IMR-90 (cell line): ENCODE results near the gene CD36. TPM values are rescaled to one million over a fixed set of nuclear protein-coding genes. Genes with fewer than 3 reads are reported as not detected.

Experiments
- ATAC-seq: fragments of 200-7000 bp; cut with Tn5 transposase; 2 replicates; pipeline ENCODE4 v1.9.1; 2020; ENCODE audit warnings: low read depth, mild to moderate bottlenecking, moderate library complexity
- BruUV-seq: library from RNA; stranded (reverse); fragments of 400-500 nt; replicated peaks from 2 replicates; lab custom pipeline; 2021; lab: Mats Ljungman, UMichigan
- CTCF ChIA-PET: fragments of 300-600 bp; formaldehyde crosslinking; extraction: SDS; loops from one replicate; lab custom pipeline; 2021; ENCODE audit warnings: antibody characterized with exemption; lab: Yijun Ruan, JAX
- POLR2A ChIA-PET: fragments of 300-600 bp; sonication (Branson Sonifier 250); formaldehyde crosslinking; loops from one replicate; lab custom pipeline; 2022; ENCODE audit warnings: antibody characterized with exemption; ENCODE audit not compliant: unreplicated experiment; lab: Charles Lee
- DNase-seq: peaks from one replicate; pipeline ENCODE4 v3.0.0; 2013
- H2AFZ ChIP-seq: replicated peaks from 2 replicates; pipeline ENCODE3; 2013; ENCODE audit warnings: low read length, mild to moderate bottlenecking; ENCODE audit not compliant: poor library complexity
- H2AK5ac ChIP-seq: 2 replicates; pipeline ENCODE4 v1.6.1; 2013; ENCODE audit warnings: low read depth, low read length, inconsistent platforms
- H2AK9ac ChIP-seq: replicated peaks from 2 replicates; pipeline ENCODE3; 2013; ENCODE audit warnings: mild to moderate bottlenecking, low read depth, low read length, moderate library complexity; ENCODE audit not compliant: poor library complexity
- H2BK120ac ChIP-seq: 2 replicates; pipeline ENCODE4 v1.6.1; 2013; ENCODE audit warnings: low read depth, low read length, inconsistent platforms
- H2BK15ac ChIP-seq: 3 replicates; pipeline ENCODE4 v1.6.1; 2013; ENCODE audit warnings: low read depth, low read length, inconsistent platforms
- H2BK20ac ChIP-seq: 2 replicates; pipeline ENCODE4 v1.6.1; 2013; ENCODE audit warnings: low read depth, mild to moderate bottlenecking, inconsistent platforms, low read length, moderate library complexity
- H2BK5ac ChIP-seq: 2 replicates; pipeline ENCODE4 v1.6.1; 2013; ENCODE audit warnings: mild to moderate bottlenecking, low read depth, low read length, inconsistent platforms; ENCODE audit not compliant: poor library complexity, severe bottlenecking
- H3K14ac ChIP-seq: replicated peaks from 2 replicates; pipeline ENCODE4 v1.6.1; 2013; ENCODE audit warnings: low read depth, low read length, inconsistent platforms
- H3K18ac ChIP-seq: 2 replicates; pipeline ENCODE4 v1.6.1; 2013; ENCODE audit warnings: low read depth, low read length, control low read depth
- H3K23ac ChIP-seq: 2 replicates; pipeline ENCODE4 v1.6.1; 2013; ENCODE audit warnings: low read depth, low read length, inconsistent platforms
- H3K27ac ChIP-seq: 2 replicates; pipeline ENCODE4 v1.5.1; 2013; ENCODE audit warnings: mild to moderate bottlenecking, control low read depth, low read length; ENCODE audit not compliant: insufficient read depth
- H3K27me3 ChIP-seq: 2 replicates; pipeline ENCODE4 v1.6.1; 2013; ENCODE audit warnings: low read length; ENCODE audit not compliant: control insufficient read depth, insufficient read depth
- H3K36me3 ChIP-seq: 2 replicates; pipeline ENCODE4 v1.6.1; 2013; ENCODE audit warnings: low read length, mixed read lengths; ENCODE audit not compliant: control insufficient read depth, insufficient read depth
- H3K4ac ChIP-seq: 2 replicates; pipeline ENCODE4 v1.6.1; 2013; ENCODE audit warnings: low read depth, low read length, inconsistent platforms
- H3K4me1 ChIP-seq: 2 replicates; pipeline ENCODE4 v1.6.1; 2013; ENCODE audit warnings: low read length, mixed read lengths; ENCODE audit not compliant: control insufficient read depth, insufficient read depth
- H3K4me2 ChIP-seq: 2 replicates; pipeline ENCODE4 v1.6.1; 2013; ENCODE audit warnings: low read depth, mild to moderate bottlenecking, control low read depth, low read length, moderate library complexity
- H3K4me3 ChIP-seq: 2 replicates; pipeline ENCODE4 v1.5.1; 2013; ENCODE audit warnings: low read depth, mild to moderate bottlenecking, control low read depth, low read length, moderate library complexity; ENCODE audit not compliant: insufficient read depth
- H3K56ac ChIP-seq: 2 replicates; pipeline ENCODE4 v1.6.1; 2013; ENCODE audit warnings: low read length, inconsistent platforms; ENCODE audit not compliant: insufficient read depth; ENCODE audit errors: extremely low read depth
- H3K79me1 ChIP-seq, 2 experiments: 2 replicates each; pipeline ENCODE4 v1.6.1; 2013; ENCODE audit warnings: low read length in 2 of 2, inconsistent platforms in 1 of 2, low read depth in 1 of 2
- H3K9ac ChIP-seq: 2 replicates; pipeline ENCODE4 v1.6.1; 2013; ENCODE audit warnings: low read depth, low read length, control low read depth
- H3K9me1 ChIP-seq: 2 replicates; pipeline ENCODE4 v1.6.1; 2013; ENCODE audit warnings: low read length, inconsistent platforms; ENCODE audit not compliant: insufficient read depth
- H3K9me3 ChIP-seq: 2 replicates; pipeline ENCODE4 v1.6.1; 2013; ENCODE audit warnings: low read length; ENCODE audit not compliant: control insufficient read depth, insufficient read depth
- H4K20me1 ChIP-seq: 2 replicates; pipeline ENCODE4 v1.6.1; 2013; ENCODE audit warnings: low read length, inconsistent platforms; ENCODE audit not compliant: insufficient read depth
- H4K5ac ChIP-seq: 2 replicates; pipeline ENCODE4 v1.6.1; 2013; ENCODE audit warnings: mild to moderate bottlenecking, low read depth, low read length, control low read depth
- H4K8ac ChIP-seq, 2 experiments: 2 replicates each; pipeline ENCODE4 v1.6.1; 2013; ENCODE audit warnings: low read depth in 2 of 2, low read length in 2 of 2, control low read depth in 1 of 2, inconsistent platforms in 1 of 2
- H4K91ac ChIP-seq: 2 replicates; pipeline ENCODE4 v1.6.1; 2013; ENCODE audit warnings: low read depth, low read length, inconsistent platforms; ENCODE audit not compliant: insufficient read depth
- FOS ChIP-seq: fragments of 150-350 bp; IDR thresholded peaks from 2 replicates; pipeline ENCODE4 v1.6.1; 2016; ENCODE audit warnings: low read depth, low read length
- NFE2L2 ChIP-seq: fragments of 150-350 bp; IDR thresholded peaks from 2 replicates; pipeline ENCODE4 v1.6.1; 2016; ENCODE audit warnings: low read depth, mild to moderate bottlenecking, low read length
- POLR2A ChIP-seq: IDR thresholded peaks from 2 replicates; pipeline ENCODE4 v1.6.1; 2012; ENCODE audit warnings: mild to moderate bottlenecking, low read depth, low read length
- WGBS, 2 experiments: methylation state at CpG; one replicate each; pipeline versions ENCODE4 v1.1.5 to v1.1.7; 2013; ENCODE audit warnings: missing lambda C conversion rate in 2 of 2; ENCODE audit not compliant: insufficient read length in 1 of 2; ENCODE audit errors: extremely low coverage in 2 of 2; 5-methylcytosine and 5-hydroxymethylcytosine counted together
- dilution Hi-C: fragments of 300-500 bp; cut with HindIII; formaldehyde crosslinking; loops from one replicate; pipeline ENCODE4 v1.14.3; 2018; ENCODE audit warnings: low sequenced_read_pairs; ENCODE audit not compliant: unreplicated experiment
- in situ Hi-C: fragments of 300-500 bp; cut with MboI; formaldehyde crosslinking; loops from 3 replicates; pipeline ENCODE4 v1.14.3; 2019; ENCODE audit warnings: low sequenced_read_pairs, inconsistent platforms, mixed read lengths
- intact Hi-C: fragments of 100-400 bp; cut with micrococcal nuclease; formaldehyde crosslinking; loops from 2 replicates; pipeline ENCODE4 v1.10.0; 2022
- polyA plus RNA-seq, 3 experiments: library from polyadenylated mRNA; depleted of rRNA; stranded (reverse); fragments of >200 nt; gene quantifications; 2 replicates each; pipeline ENCODE4 v1.2.3, GENCODE V29; 2012; ENCODE audit warnings: low replicate concordance in 1 of 3
- total RNA-seq: library from RNA; depleted of rRNA; stranded (reverse); fragments of >200 nt; gene quantifications from 2 replicates; pipeline ENCODE4 v1.2.3, GENCODE V29; 2012
- TF ChIP-seq, protein P1 (sequence below): fragments of 150-350 bp; IDR thresholded peaks from 2 replicates; pipeline ENCODE4 v1.6.1; 2017; ENCODE audit warnings: mild to moderate bottlenecking, antibody characterized with exemption, low read length, low read depth

The CD36 gene
- total and polyA plus RNA-seq, 2 of the 4 experiments (the other 2 are of a cell fraction) = 0.19 to 0.54 TPM

DNA sequence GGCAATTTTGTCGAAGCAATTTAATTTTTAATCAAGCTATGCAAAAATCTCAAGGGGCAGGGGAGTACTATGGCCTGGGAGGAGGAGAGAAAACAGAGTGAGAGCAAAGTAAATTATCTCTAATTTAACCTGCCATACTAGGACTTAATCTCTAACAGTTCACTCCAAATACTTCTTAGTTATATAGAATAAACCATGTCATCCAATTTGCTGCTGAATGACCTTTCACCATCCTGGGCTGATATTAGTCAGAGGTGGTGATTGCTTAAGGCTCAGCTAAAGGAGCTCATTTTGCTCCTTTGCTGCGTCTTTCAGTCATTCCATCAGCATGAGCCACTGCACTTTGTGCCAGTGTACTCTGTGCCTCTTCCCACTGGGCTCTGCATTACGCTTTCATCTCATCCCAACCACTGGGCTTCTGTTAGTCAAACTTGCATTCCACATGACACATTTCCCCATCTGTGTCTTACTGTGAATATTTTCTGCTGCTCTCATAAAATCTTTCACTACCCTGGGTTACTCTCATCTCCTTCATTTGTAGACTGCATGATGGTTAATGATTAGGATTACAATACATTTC is 84.3 kb downstream of the CD36 start (continued):
- TF ChIP-seq, protein P1, sequence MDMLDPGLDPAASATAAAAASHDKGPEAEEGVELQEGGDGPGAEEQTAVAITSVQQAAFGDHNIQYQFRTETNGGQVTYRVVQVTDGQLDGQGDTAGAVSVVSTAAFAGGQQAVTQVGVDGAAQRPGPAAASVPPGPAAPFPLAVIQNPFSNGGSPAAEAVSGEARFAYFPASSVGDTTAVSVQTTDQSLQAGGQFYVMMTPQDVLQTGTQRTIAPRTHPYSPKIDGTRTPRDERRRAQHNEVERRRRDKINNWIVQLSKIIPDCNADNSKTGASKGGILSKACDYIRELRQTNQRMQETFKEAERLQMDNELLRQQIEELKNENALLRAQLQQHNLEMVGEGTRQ = no peak
- TF ChIP-seq POLR2A = no peak

DNA sequence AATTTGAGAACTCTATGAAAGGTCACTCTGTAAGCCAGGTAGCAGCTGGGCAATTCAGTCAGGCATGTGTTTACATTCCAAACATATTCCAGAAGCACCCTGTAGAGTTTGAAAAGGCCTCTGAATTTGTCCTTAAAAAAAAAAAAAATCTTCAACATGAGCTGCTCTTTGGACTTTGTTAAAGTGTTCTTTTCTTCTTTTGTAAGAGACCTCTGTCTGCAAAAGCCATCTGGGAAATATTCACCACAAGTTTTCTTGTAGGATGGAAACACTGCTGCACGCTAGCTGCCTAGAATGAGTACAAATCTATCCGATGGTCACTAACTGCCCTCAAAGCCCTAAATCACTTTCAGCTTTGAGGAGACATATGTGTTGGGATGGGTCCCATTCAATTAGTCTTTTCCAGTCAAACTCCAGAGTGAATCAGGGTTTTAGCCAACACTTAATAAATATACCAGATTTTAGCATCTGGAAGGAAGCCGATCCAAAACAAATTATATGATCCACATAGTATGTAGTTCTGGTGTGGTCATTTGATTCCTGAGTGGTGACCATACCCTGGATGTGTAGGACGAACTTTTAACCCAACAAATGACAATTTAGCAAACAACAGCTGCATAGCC is 85.9 kb downstream of the CD36 start:
- ATAC-seq (peak; percentile 25), DNase-seq (peak; percentile 89)
- peak overlapping the region; percentile 93 for H4K91ac ChIP-seq
- no peak overlapping the region for H2AFZ ChIP-seq
- H4K5ac ChIP-seq = peak overlapping the region; percentile 62; the same call in 1 of the 2 replicates
- H3K4me2 ChIP-seq = peak overlapping the region; percentile 60
- dilution Hi-C loops (no loop called here), intact Hi-C loops (loop anchor here (5.0 kb wide), 1 partner anchor 193 kb away; the partner anchor contains the start of gene SEMA3C), in situ Hi-C loops (no loop called here)
- H2BK20ac ChIP-seq = peak overlapping the region; percentile 100
- no peaks in the 10 kb centered on the region for H3K79me1 ChIP-seq
- peak overlapping the region; percentile 69 to 90 for H4K8ac ChIP-seq
- H3K4me3 ChIP-seq = no peak overlapping the region
- no peaks in the 10 kb centered on the region for H3K36me3 ChIP-seq
- peak overlapping the region; percentile 99 for H2BK120ac ChIP-seq
- peak overlapping the region; percentile 45; the same call in 1 of the 2 replicates for H3K9ac ChIP-seq
- BruUV-seq = no TSS peak
- peak overlapping the region; percentile 98; the same call in 1 of the 2 replicates for H2AK5ac ChIP-seq
- H3K27me3 ChIP-seq = no peaks in the 10 kb centered on the region
- peak overlapping the region; percentile 98 for H2BK15ac ChIP-seq
- TF ChIP-seq NFE2L2 (no peak), FOS (0 out of 2 replicates have a peak, but pooled peaks have one; percentile 2)
- H3K27ac ChIP-seq = peak overlapping the region; percentile 38
- peak overlapping the region; percentile 95 for H2BK5ac ChIP-seq
- peak overlapping the region; percentile 96 for H3K23ac ChIP-seq
- H4K20me1 ChIP-seq = no peaks in the 10 kb centered on the region
- peaks cover 3% of the 10 kb centered on the region; the same call in 1 of the 2 replicates for H3K9me1 ChIP-seq
- peaks cover 14% of the 10 kb centered on the region for H3K4me1 ChIP-seq
- ChIA-PET POLR2A (interaction anchor here (0.5 to 0.6 kb wide), 3 partner anchors 17 to 274 kb away, joined by 4 to 13 read pairs (median 5); no protein-coding TSS in a partner anchor), CTCF (interaction anchor here (1.6 kb wide), 1 partner anchor 193 kb away, joined by 5 read pairs; no protein-coding TSS in a partner anchor)
- H3K4ac ChIP-seq = peak overlapping the region; percentile 96
- peak overlapping the region; percentile 67 for H3K56ac ChIP-seq
- peak overlapping the region; percentile 100; the same call in 1 of the 2 replicates for H3K18ac ChIP-seq
- H3K14ac ChIP-seq = peak overlapping the region; percentile 39
- H2AK9ac ChIP-seq = no peak overlapping the region
- H3K9me3 ChIP-seq = no peaks in the 10 kb centered on the region
- WGBS, 2 experiments = no CpG with 5 or more reads among the region's 4 CpGs
